Measurements from ENCODE around the gene BTBD9. TPM values are rescaled to one million over a fixed set of nuclear protein-coding genes. Genes with fewer than 3 reads are reported as not detected.

BTBD9 gene
- total RNA-seq, 1 experiment from 2014 or later = 8.9 TPM

DNA sequence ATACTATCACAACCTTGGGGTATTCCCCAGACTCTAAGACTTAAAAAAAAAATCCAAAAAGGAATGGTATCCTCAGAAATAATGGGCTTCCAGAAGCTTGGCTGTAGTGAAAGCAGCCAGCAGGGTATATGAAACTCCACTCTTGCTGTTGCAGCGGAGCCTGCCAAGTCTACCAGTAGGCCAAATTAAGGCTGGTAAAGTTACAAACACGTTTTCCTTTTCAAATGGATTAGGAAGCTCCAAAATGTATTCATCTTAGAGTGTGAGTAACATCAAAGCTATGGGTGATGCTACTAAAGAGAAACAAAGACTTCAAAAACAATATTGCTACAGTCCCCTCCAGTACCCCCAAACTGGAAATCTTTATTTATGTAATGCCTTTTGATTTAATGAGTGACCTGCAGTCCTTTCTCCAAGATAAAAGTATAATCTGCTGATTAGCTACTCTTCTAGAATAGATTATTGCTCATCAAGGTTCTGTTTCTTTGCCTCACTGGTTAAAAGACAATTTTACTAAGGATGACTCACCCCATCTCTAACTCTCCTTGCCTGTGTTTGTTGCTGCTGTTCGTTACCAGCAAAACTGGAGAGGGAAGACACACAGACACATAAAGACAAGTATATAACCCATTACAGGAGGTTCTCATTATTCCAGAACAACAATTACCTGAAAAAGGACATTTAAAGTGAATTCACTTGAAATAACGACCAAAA, 84.9 kb downstream of the BTBD9 start:
- H2AK5ac ChIP-seq (ENCODE audit: insufficient read length, low read length) = no peak overlapping the region
- no peaks in the 10 kb centered on the region for H4K20me1 ChIP-seq (ENCODE audit: control insufficient read depth, insufficient read depth, insufficient read length)
- H4K5ac ChIP-seq (ENCODE audit: insufficient read length, low read depth, low read length) = no peak overlapping the region
- H3K4me2 ChIP-seq (ENCODE audit: insufficient read depth, insufficient read length, low read length) = no peak overlapping the region
- no peak overlapping the region for H4K8ac ChIP-seq (replicated peaks; ENCODE audit: insufficient read length, low read depth, low read length)
- Mint-ChIP-seq H3K36me3 (ENCODE audit: insufficient read depth in 1 of 3, low read depth in 3 of 3) (no peaks in the 10 kb centered on the region), H3K4me1 (no peaks in the 10 kb centered on the region), H3K27ac (no peak overlapping the region), H3K4me3 (no peak overlapping the region), H3K27me3 (ENCODE audit: low read depth) (no peaks in the 10 kb centered on the region), H3K9me3 (no peaks in the 10 kb centered on the region)
- H3K79me2 ChIP-seq (ENCODE audit: insufficient read depth, low read length) = no peaks in the 10 kb centered on the region
- no peak overlapping the region for H3K14ac ChIP-seq (ENCODE audit: insufficient read depth, low read length)
- TF ChIP-seq, protein P1, sequence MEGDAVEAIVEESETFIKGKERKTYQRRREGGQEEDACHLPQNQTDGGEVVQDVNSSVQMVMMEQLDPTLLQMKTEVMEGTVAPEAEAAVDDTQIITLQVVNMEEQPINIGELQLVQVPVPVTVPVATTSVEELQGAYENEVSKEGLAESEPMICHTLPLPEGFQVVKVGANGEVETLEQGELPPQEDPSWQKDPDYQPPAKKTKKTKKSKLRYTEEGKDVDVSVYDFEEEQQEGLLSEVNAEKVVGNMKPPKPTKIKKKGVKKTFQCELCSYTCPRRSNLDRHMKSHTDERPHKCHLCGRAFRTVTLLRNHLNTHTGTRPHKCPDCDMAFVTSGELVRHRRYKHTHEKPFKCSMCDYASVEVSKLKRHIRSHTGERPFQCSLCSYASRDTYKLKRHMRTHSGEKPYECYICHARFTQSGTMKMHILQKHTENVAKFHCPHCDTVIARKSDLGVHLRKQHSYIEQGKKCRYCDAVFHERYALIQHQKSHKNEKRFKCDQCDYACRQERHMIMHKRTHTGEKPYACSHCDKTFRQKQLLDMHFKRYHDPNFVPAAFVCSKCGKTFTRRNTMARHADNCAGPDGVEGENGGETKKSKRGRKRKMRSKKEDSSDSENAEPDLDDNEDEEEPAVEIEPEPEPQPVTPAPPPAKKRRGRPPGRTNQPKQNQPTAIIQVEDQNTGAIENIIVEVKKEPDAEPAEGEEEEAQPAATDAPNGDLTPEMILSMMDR (conservative IDR thresholded peaks at IDR 0.05) = no peak
- no peaks in the 10 kb centered on the region for H3K4me1 ChIP-seq (ENCODE audit: insufficient read depth, low read length)
- H2AFZ ChIP-seq (ENCODE audit: low read length) = no peak overlapping the region
- H3K23me2 ChIP-seq (ENCODE audit: insufficient read length, low read depth, low read length, poor library complexity, severe bottlenecking) = no peaks in the 10 kb centered on the region
- no peaks in the 10 kb centered on the region for H3K79me1 ChIP-seq (ENCODE audit: insufficient read depth, low read depth, low read length, poor library complexity, severe bottlenecking)
- WGBS (ENCODE audit: extremely low coverage, insufficient read length, low lambda C conversion rate) = no CpG with 5 or more reads among the region's 4 CpGs
- DNase-seq = no peak
- no peak overlapping the region for H2BK12ac ChIP-seq (ENCODE audit: insufficient read length, low read depth, low read length)
- H3K56ac ChIP-seq (ENCODE audit: insufficient read length, low read depth, low read length) = no peak overlapping the region
- no peaks in the 10 kb centered on the region for H3K27me3 ChIP-seq (ENCODE audit: insufficient read depth, low read length)
- no peak overlapping the region for H2BK5ac ChIP-seq (ENCODE audit: insufficient read length, low read length)
- no peak overlapping the region for H3K4ac ChIP-seq (ENCODE audit: low read depth, low read length)
- no peak overlapping the region for H3K27ac ChIP-seq (ENCODE audit: insufficient read length, low read depth, low read length)
- no peak overlapping the region for H3K18ac ChIP-seq (ENCODE audit: insufficient read length, low read depth, low read length)
- H2BK120ac ChIP-seq (ENCODE audit: low read depth, low read length, poor library complexity, severe bottlenecking) = no peak overlapping the region
- no peak overlapping the region for H3K9ac ChIP-seq (ENCODE audit: extremely low read depth, insufficient read length, low read length)
- H2BK20ac ChIP-seq (ENCODE audit: low read depth, low read length, poor library complexity, severe bottlenecking) = no peak overlapping the region
- no peaks in the 10 kb centered on the region for H3K9me3 ChIP-seq (ENCODE audit: control insufficient read depth, low read depth, low read length)
- no peak overlapping the region for H3K23ac ChIP-seq (ENCODE audit: insufficient read length, low read depth, low read length)
- no peak overlapping the region for H4K91ac ChIP-seq (ENCODE audit: insufficient read length, low read depth, low read length)
- no peak overlapping the region for H3T11ph ChIP-seq (ENCODE audit: low read length)
- H2BK15ac ChIP-seq (ENCODE audit: low read depth, low read length) = no peak overlapping the region

All from H9 (cell line).